Measurements from ENCODE around the gene GLYR1. TPM values are rescaled to one million over a fixed set of nuclear protein-coding genes. Genes with fewer than 3 reads are reported as not detected.

Gene GLYR1
- total RNA-seq, 4 donors from 2014 or later = 44.4 to 56.0 (median 52.0) TPM

DNA sequence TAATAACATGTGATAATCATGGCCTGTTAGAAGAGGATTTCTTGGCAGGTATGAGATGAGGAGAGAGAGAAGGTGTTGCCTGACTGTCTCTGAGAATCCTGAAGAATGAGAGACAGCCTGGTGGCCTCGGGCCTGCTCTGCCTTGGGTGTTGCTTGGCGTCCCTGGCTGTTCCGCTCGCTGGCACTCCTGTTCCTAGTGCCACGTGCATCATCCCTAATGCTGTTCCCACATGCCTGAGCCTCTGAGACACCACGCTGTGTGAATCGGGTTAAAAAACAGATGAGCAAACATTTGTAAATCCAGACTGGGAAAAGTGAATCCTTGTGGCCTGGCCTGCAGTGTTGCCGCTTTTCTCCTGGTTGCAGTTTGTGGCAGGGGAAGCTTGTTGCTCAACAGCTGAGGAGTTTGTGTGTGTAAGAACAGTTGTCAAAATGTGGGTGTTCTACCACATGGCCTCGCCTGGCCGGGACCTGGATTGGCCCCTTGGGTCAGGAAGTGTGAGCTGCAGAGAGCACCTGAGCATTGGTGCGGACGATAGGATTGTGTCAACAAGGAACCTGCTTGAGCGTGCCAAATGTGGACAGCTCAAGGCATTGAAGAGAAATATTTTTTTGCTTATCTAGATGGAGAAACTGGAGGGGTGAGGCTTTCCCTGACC, 22.2 kb upstream of the GLYR1 start:
- ATAC-seq (ENCODE audit: low FRiP score) (no peak), DNase-seq (ENCODE audit: low spot score) (no peak)
- TF ChIP-seq, protein P1, sequence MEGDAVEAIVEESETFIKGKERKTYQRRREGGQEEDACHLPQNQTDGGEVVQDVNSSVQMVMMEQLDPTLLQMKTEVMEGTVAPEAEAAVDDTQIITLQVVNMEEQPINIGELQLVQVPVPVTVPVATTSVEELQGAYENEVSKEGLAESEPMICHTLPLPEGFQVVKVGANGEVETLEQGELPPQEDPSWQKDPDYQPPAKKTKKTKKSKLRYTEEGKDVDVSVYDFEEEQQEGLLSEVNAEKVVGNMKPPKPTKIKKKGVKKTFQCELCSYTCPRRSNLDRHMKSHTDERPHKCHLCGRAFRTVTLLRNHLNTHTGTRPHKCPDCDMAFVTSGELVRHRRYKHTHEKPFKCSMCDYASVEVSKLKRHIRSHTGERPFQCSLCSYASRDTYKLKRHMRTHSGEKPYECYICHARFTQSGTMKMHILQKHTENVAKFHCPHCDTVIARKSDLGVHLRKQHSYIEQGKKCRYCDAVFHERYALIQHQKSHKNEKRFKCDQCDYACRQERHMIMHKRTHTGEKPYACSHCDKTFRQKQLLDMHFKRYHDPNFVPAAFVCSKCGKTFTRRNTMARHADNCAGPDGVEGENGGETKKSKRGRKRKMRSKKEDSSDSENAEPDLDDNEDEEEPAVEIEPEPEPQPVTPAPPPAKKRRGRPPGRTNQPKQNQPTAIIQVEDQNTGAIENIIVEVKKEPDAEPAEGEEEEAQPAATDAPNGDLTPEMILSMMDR (IDR thresholded peaks at IDR 0.05) = no peak

GRCh38 chr16:4868535-4868934, 21.4 kb upstream of the GLYR1 start:
- TF ChIP-seq, protein P1 (IDR thresholded peaks at IDR 0.05) = no peak
- ATAC-seq (ENCODE audit: low FRiP score) (no peak), DNase-seq (ENCODE audit: low spot score) (no peak)

DNA sequence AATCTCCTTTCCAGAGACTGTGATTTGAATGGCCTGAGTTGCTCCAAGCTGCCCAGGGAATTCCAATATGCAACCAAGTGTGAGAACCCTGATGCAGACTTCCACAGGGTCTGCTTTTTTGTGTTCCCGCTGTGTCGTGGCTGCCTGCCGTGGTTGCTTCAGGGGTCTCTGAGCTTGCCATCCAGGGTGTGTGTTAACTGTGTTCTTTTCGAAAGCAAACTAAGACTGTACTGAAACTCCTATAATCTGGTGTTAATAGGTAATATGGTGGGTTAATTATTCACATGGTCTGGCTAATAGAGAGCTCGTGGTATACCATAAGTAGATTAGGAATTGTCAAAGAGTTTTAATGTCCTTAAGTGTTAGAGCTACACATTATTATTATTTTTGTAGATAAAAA, 20.9 kb upstream of the GLYR1 start:
- ATAC-seq (ENCODE audit: low FRiP score) = no peak
- no peak for DNase-seq (ENCODE audit: low spot score)
- TF ChIP-seq, protein P1 (IDR thresholded peaks at IDR 0.05) = no peak

GRCh38 chr16:4866586-4866985, 19.5 kb upstream of the GLYR1 start:
- TF ChIP-seq, protein P1 (IDR thresholded peaks at IDR 0.05) = no peak
- DNase-seq (ENCODE audit: low spot score) = no peak
- peak; percentile 17 for ATAC-seq (ENCODE audit: low FRiP score)

DNA sequence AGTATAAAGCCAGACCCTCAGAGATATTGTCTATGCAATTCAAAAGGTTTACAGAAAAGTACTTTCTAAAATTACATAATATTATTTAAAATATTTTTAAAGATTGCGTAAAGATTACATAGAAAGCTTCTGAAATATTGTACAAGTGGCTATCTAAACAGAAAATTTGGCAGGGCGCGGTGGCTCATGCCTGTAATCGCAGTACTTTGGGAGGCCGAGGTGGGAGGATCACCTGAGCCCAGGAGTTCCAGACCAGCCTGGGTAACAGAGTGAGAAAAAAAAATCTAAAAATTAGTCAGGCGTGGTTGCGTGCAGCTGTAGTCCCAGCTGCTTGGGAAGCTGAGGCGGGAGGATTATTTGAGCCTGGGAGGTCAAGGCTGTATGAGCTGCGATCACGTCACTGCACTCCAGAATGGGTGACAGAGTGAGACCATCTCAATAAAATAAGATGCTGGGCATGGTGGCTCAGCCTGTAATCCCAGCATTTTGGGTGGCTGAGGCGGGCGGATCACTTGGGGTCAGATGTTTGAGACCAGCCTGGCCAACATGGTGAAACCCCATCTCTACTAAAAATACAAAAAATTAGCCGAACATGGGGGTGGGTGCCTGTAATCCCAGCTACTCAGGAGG, 18.3 kb upstream of the GLYR1 start:
- DNase-seq (ENCODE audit: low spot score) (no peak), ATAC-seq (ENCODE audit: low FRiP score) (no peak)
- TF ChIP-seq, protein P1 (IDR thresholded peaks at IDR 0.05) = no peak

DNA sequence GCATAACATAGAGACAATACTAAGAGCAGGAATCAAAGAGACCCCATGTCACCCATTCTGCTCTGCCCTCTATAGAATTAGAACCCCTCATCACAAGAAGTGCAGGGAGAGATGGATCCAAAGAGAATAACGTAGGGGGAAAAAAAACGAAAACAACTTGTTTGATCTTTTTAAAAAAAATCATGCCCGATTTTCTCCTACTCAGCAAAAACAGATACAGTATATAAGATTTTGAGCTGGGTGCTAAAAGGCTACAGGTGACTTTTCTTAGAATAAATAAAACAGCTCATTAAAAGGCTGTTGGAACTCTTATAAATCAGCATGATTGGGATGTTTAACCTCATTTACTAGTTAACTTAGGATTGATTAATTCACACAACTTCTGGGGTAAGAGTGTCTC, 17.6 kb upstream of the GLYR1 start:
- TF ChIP-seq, protein P1 (IDR thresholded peaks at IDR 0.05) = no peak
- ATAC-seq (ENCODE audit: low FRiP score) (no peak), DNase-seq (ENCODE audit: low spot score) (no peak)

DNA sequence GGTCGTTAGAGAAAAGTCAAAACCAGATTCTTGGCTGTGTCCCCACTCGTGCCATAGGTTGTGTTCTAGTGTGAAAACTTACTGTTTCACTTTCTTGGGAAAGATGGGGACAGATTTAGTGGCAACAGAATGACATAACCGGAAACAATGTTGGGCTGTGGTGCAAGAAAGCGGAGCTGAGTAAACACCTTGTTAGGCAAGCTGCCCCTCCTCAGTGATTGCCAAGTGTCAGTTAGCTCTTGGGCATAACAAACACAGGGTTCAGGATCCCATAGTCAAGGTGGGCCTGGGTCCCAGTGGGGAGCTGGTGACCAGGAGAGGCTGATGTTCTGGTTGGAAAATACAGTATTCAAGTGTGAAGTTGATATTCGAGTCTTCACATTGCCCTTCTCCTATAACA, 15.6 kb upstream of the GLYR1 start:
- TF ChIP-seq, protein P1 (IDR thresholded peaks at IDR 0.05) = no peak
- no peak for ATAC-seq (ENCODE audit: low FRiP score)
- no peak for DNase-seq (ENCODE audit: low spot score)
